ENCODE results near the gene IGFL4. TPM values are rescaled to one million over a fixed set of nuclear protein-coding genes. Genes with fewer than 3 reads are reported as not detected.
A peak's percentile ranks its signal among the peaks of the same experiment; 100 is the strongest.

The IGFL4 gene
- total and polyA plus RNA-seq, 9 of the 15 experiments (the other 6 are each of a cell fraction or from before 2014, with no cell fraction given): not detected

DNA sequence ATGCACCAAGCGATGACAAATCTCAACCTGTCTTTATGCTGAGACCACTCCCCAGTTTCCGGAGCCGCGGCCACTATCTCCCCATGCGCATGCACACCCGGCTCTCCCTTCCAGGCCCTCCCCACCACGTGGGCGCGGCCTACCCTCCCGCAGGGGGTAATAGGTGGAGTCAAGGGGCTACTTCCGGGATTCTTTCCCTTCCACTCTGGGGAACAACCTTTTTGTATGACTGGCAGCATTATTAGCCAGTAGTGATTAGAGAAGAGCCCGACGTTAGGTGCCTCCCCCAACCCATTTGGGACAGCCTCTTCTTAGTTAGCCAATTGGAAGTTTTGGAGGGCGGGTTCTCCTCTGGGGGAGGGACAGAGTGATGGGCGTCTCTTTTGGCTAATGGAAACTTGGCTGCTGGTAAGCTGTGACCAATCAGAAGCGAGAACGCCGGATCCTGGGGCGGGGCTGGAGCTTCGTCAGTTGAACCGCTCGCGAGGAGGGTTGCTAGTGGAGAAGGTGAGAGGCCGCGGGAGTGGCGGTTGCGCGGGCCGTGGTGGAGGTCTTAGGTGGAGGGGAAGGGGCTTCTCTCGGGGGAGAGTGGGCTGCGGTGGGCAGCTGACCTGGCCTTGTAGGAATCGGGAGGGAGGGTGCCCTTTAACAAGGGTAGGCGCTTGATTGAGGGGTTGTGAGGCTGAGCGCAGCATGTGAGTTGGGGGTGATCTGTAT is 45.6 kb downstream of the IGFL4 start, which contains the start of gene CCDC61 (continued):
- TF ChIP-seq, protein P1, sequence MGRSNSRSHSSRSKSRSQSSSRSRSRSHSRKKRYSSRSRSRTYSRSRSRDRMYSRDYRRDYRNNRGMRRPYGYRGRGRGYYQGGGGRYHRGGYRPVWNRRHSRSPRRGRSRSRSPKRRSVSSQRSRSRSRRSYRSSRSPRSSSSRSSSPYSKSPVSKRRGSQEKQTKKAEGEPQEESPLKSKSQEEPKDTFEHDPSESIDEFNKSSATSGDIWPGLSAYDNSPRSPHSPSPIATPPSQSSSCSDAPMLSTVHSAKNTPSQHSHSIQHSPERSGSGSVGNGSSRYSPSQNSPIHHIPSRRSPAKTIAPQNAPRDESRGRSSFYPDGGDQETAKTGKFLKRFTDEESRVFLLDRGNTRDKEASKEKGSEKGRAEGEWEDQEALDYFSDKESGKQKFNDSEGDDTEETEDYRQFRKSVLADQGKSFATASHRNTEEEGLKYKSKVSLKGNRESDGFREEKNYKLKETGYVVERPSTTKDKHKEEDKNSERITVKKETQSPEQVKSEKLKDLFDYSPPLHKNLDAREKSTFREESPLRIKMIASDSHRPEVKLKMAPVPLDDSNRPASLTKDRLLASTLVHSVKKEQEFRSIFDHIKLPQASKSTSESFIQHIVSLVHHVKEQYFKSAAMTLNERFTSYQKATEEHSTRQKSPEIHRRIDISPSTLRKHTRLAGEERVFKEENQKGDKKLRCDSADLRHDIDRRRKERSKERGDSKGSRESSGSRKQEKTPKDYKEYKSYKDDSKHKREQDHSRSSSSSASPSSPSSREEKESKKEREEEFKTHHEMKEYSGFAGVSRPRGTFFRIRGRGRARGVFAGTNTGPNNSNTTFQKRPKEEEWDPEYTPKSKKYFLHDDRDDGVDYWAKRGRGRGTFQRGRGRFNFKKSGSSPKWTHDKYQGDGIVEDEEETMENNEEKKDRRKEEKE (IDR thresholded peaks at IDR 0.05; ENCODE audit: borderline replicate concordance in 1 of 2, control insufficient read depth in 1 of 2, low read depth in 2 of 2, low read length in 1 of 2): no peak
- no peak for TF ChIP-seq ZNF318 (IDR thresholded peaks at IDR 0.05; ENCODE audit: borderline replicate concordance in 1 of 2, low read depth in 1 of 2)
- TF ChIP-seq E2F1 (CRISPR knock-in tag; IDR thresholded peaks at IDR 0.05): no peak
- TF ChIP-seq ZMIZ1 (IDR thresholded peaks at IDR 0.05; ENCODE audit: low read depth in 2 of 2, low read length in 2 of 2): 0 out of 4 replicates have a peak, but pooled peaks of 1 of the 2 experiments have one; percentile 19
- no peak for TF ChIP-seq ZNF785 (CRISPR knock-in tag; IDR thresholded peaks at IDR 0.05)
